Measurements from ENCODE around the gene RAB22A. TPM values are rescaled to one million over a fixed set of nuclear protein-coding genes. Genes with fewer than 3 reads are reported as not detected.

The RAB22A gene
- total and polyA plus RNA-seq, 2 donors (not counting 3 experiments of a cell fraction or from before 2014, with no cell fraction given): 8.6 to 16.3 TPM

- H3K4me1 ChIP-seq (ENCODE audit: control insufficient read depth, extremely low read depth, insufficient read depth, low read length): no peaks in the 10 kb centered on the region
- TF ChIP-seq JUN (IDR thresholded peaks at IDR 0.05; ENCODE audit: borderline replicate concordance, insufficient read depth, insufficient read length, low read depth) (no peak), GATA2 (IDR thresholded peaks at IDR 0.05; ENCODE audit: insufficient read depth, insufficient read length, low read depth, low read length) (no peak), FOS (IDR thresholded peaks at IDR 0.05; ENCODE audit: borderline replicate concordance, insufficient read depth, low read length) (no peak), CTCF (IDR thresholded peaks at IDR 0.05; ENCODE audit: extremely low read depth in 1 of 2, insufficient read depth in 1 of 2, low read depth in 1 of 2, low read length in 2 of 2) (no peak), EZH2 (IDR thresholded peaks at IDR 0.05; ENCODE audit: borderline replicate concordance, low read depth, low read length, severe bottlenecking) (no peak), MYC (IDR thresholded peaks at IDR 0.05; ENCODE audit: low read depth, low read length) (no peak), MAX (IDR thresholded peaks at IDR 0.05; ENCODE audit: insufficient read depth, insufficient read length) (no peak), POLR2A (IDR thresholded peaks at IDR 0.05; ENCODE audit: low read depth, low read length) (no peak), POLR2AphosphoS5 (IDR thresholded peaks at IDR 0.05; ENCODE audit: insufficient read depth, low read depth, low read length) (no peak)
- H3K4me3 ChIP-seq (replicated peaks in 1 of 3; ENCODE audit: insufficient read depth in 1 of 3, low read depth in 1 of 3, low read length in 3 of 3): no peak overlapping the region
- H3K4me2 ChIP-seq (ENCODE audit: insufficient read depth, low read length): no peak overlapping the region
- DNase-seq (ENCODE audit: low read depth, low spot score) (no peak), FAIRE-seq (no peak)
- intact Hi-C loops (cut with micrococcal nuclease) (no loop called here), dilution Hi-C loops (cut with MboI; ENCODE audit: extremely low pct_ligation_motif_present, low sequenced_read_pairs) (no loop called here)
- H3K9me1 ChIP-seq (replicated peaks; ENCODE audit: control insufficient read depth, extremely low read depth, insufficient read depth, low read length): no peaks in the 10 kb centered on the region
- CTCF ChIA-PET: no interaction called here
- H3K9me3 ChIP-seq (replicated peaks; ENCODE audit: control insufficient read depth, insufficient read depth, low read length): no peaks in the 10 kb centered on the region
- H3K36me3 ChIP-seq (ENCODE audit: control insufficient read depth in 2 of 2, extremely low read depth in 1 of 2, insufficient read depth in 2 of 2, low read length in 2 of 2): no peaks in the 10 kb centered on the region
- no peak overlapping the region for H3K9ac ChIP-seq (replicated peaks; ENCODE audit: extremely low read depth, insufficient read depth, low read length)
- no peaks in the 10 kb centered on the region for H3K27me3 ChIP-seq (ENCODE audit: control insufficient read depth in 2 of 2, insufficient read depth in 2 of 2, low read length in 2 of 2)
- H3K27ac ChIP-seq (ENCODE audit: insufficient read depth, low read depth, low read length): no peak overlapping the region
- POLR2A ChIA-PET: no interaction called here
- H3K79me2 ChIP-seq (ENCODE audit: control insufficient read depth, insufficient read depth, low read length): peaks cover 65% of the 10 kb centered on the region
- BruUV-seq (replicated peaks): no TSS peak
- no peak overlapping the region for H2AFZ ChIP-seq (ENCODE audit: low read depth, low read length)
- H4K20me1 ChIP-seq (replicated peaks; ENCODE audit: control insufficient read depth, extremely low read depth, insufficient read depth, low read length): peaks cover 2% of the 10 kb centered on the region
Measured at GRCh38 chr20:58330687-58331086, 21.2 kb downstream of the RAB22A start.
